HAP-1 (cell line): ENCODE measurements around the gene UBAP2.
"Not testable (repeated sequence)": the region's sequence is repeated elsewhere in the genome, so short reads cannot be mapped to it uniquely, and the experiment has no call there.

Source experiments
- DNase-seq, 2 experiments: peaks; one replicate each; pipeline ENCODE4 v3.0.0-alpha.2; 2016 to 2020; ENCODE audit warnings: low spot score in 2 of 2
- H3K27me3 ChIP-seq: fragments of 250-450 bp; sonication (Bioruptor Pico); 2 replicates; pipeline ENCODE4 v1.5.1; 2020; ENCODE audit warnings: low read depth, mild to moderate bottlenecking, moderate library complexity
- H3K36me3 ChIP-seq: fragments of 250-450 bp; sonication (Bioruptor Pico); replicated peaks from 2 replicates; pipeline ENCODE4 v1.5.1; 2020; ENCODE audit warnings: mild to moderate bottlenecking
- H3K4me1 ChIP-seq: fragments of 250-450 bp; sonication (Bioruptor Pico); 2 replicates; pipeline ENCODE4 v1.5.1; 2020; ENCODE audit warnings: mild to moderate bottlenecking
- H3K4me3 ChIP-seq: fragments of 250-450 bp; sonication (Bioruptor Pico); 2 replicates; pipeline ENCODE4 v1.5.1; 2020; ENCODE audit warnings: mild to moderate bottlenecking, moderate library complexity
- H3K9me3 ChIP-seq: fragments of 250-450 bp; sonication (Bioruptor Pico); 2 replicates; pipeline ENCODE4 v1.5.1; 2020; ENCODE audit warnings: mild to moderate bottlenecking, moderate library complexity
- in situ Hi-C: fragments of 300-500 bp; cut with MboI; formaldehyde crosslinking; loops from 3 replicates; pipeline ENCODE4 v1.14.3; 2020; ENCODE audit warnings: low sequenced_read_pairs, inconsistent platforms, mixed read lengths

Gene UBAP2

GRCh38 chr9:34036625-34037024, 12.1 kb downstream of the UBAP2 start:
- H3K36me3 ChIP-seq, result peaks cover 11% of the 10 kb centered on the region
- no peaks in the 10 kb centered on the region for H3K27me3 ChIP-seq
- H3K9me3 ChIP-seq, result no peaks in the 10 kb centered on the region; the same call in 1 of the 2 replicates
- in situ Hi-C loops, result no loop called here
- DNase-seq, result no peak
- no peak overlapping the region for H3K4me3 ChIP-seq
- H3K4me1 ChIP-seq, result no peaks in the 10 kb centered on the region

- H3K4me1 ChIP-seq, result no peaks in the 10 kb centered on the region
- no peaks in the 10 kb centered on the region for H3K27me3 ChIP-seq
- no peaks in the 10 kb centered on the region; the same call in 1 of the 2 replicates for H3K9me3 ChIP-seq
- no peak overlapping the region for H3K4me3 ChIP-seq
- peaks cover 4% of the 10 kb centered on the region for H3K36me3 ChIP-seq
- no peak for DNase-seq
- in situ Hi-C loops, result no loop called here
These were observed 13.0 kb downstream of the UBAP2 start for GRCh38 chr9:34035656-34036055.

- Histone ChIP-seq H3K4me1 (no peaks in the 10 kb centered on the region), H3K9me3 (no peaks in the 10 kb centered on the region; the same call in 1 of the 2 replicates), H3K36me3 (no peaks in the 10 kb centered on the region; the same call in none of the 2 replicates), H3K4me3 (no peak overlapping the region), H3K27me3 (no peaks in the 10 kb centered on the region)
- DNase-seq, result no peak
- in situ Hi-C loops, result no loop called here
These were observed 14.0 kb downstream of the UBAP2 start for GRCh38 chr9:34034698-34035065.

- no peaks in the 10 kb centered on the region for H3K4me1 ChIP-seq
- no peak for DNase-seq
- in situ Hi-C loops, result no loop called here
- H3K27me3 ChIP-seq, result no peaks in the 10 kb centered on the region
- H3K9me3 ChIP-seq, result no peaks in the 10 kb centered on the region; the same call in 1 of the 2 replicates
- H3K36me3 ChIP-seq, result peaks cover 4% of the 10 kb centered on the region
- no peak overlapping the region for H3K4me3 ChIP-seq
These were observed 16.1 kb downstream of the UBAP2 start for GRCh38 chr9:34032631-34033030.

GRCh38 chr9:34027845-34028574, 20.7 kb downstream of the UBAP2 start:
- no peak for DNase-seq
- Histone ChIP-seq H3K4me1 (no peaks in the 10 kb centered on the region), H3K36me3 (peaks cover 10% of the 10 kb centered on the region; the same call in 1 of the 2 replicates), H3K9me3 (no peaks in the 10 kb centered on the region; the same call in 1 of the 2 replicates), H3K27me3 (no peaks in the 10 kb centered on the region), H3K4me3 (no peak overlapping the region)
- in situ Hi-C loops, result no loop called here

- H3K9me3 ChIP-seq, result no peaks in the 10 kb centered on the region
- no peak for DNase-seq
- no peak overlapping the region for H3K4me3 ChIP-seq
- H3K27me3 ChIP-seq, result no peaks in the 10 kb centered on the region
- no peaks in the 10 kb centered on the region for H3K4me1 ChIP-seq
- in situ Hi-C loops, result no loop called here
- peaks cover 10% of the 10 kb centered on the region; the same call in 1 of the 2 replicates for H3K36me3 ChIP-seq
These were observed 22.9 kb downstream of the UBAP2 start for GRCh38 chr9:34025811-34026210.

- DNase-seq, result no peak
- Histone ChIP-seq H3K27me3 (no peaks in the 10 kb centered on the region), H3K4me3 (no peak overlapping the region), H3K9me3 (no peaks in the 10 kb centered on the region), H3K36me3 (peaks cover 10% of the 10 kb centered on the region; the same call in 1 of the 2 replicates), H3K4me1 (no peaks in the 10 kb centered on the region)
- in situ Hi-C loops, result no loop called here
These were observed 23.6 kb downstream of the UBAP2 start for GRCh38 chr9:34025062-34025461.

GRCh38 chr9:34024476-34024875, 24.2 kb downstream of the UBAP2 start:
- H3K4me1 ChIP-seq, H3K36me3 ChIP-seq, H3K27me3 ChIP-seq, DNase-seq, H3K9me3 ChIP-seq, in situ Hi-C loops, H3K4me3 ChIP-seq: not testable (repeated sequence)

GRCh38 chr9:34016149-34016548, 32.5 kb downstream of the UBAP2 start:
- Histone ChIP-seq H3K4me3 (no peak overlapping the region), H3K4me1 (no peaks in the 10 kb centered on the region; the same call in 1 of the 2 replicates), H3K27me3 (no peaks in the 10 kb centered on the region), H3K36me3 (peaks cover 8% of the 10 kb centered on the region; the same call in 1 of the 2 replicates), H3K9me3 (no peaks in the 10 kb centered on the region)
- DNase-seq, result no peak
- in situ Hi-C loops, result no loop called here

GRCh38 chr9:34010979-34011378, 37.7 kb downstream of the UBAP2 start:
- H3K36me3 ChIP-seq, result peaks cover 11% of the 10 kb centered on the region
- no peak for DNase-seq

GRCh38 chr9:34001951-34002350, 46.7 kb downstream of the UBAP2 start:
- Histone ChIP-seq H3K27me3 (no peaks in the 10 kb centered on the region), H3K36me3 (peaks cover 26% of the 10 kb centered on the region)
- in situ Hi-C loops, result no loop called here

More at GRCh38 chr9:34010979-34011378, 37.7 kb downstream of the UBAP2 start:
- Histone ChIP-seq H3K27me3 (no peaks in the 10 kb centered on the region), H3K4me3 (no peak overlapping the region), H3K4me1 (no peaks in the 10 kb centered on the region), H3K9me3 (no peaks in the 10 kb centered on the region)
- in situ Hi-C loops, result no loop called here

GRCh38 chr9:34001298-34001697, 47.4 kb downstream of the UBAP2 start:
- Histone ChIP-seq H3K36me3 (peaks cover 28% of the 10 kb centered on the region), H3K4me1 (peaks cover 14% of the 10 kb centered on the region), H3K9me3 (no peaks in the 10 kb centered on the region), H3K4me3 (no peak overlapping the region), H3K27me3 (no peaks in the 10 kb centered on the region)
- no peak for DNase-seq
- in situ Hi-C loops, result no loop called here

More at GRCh38 chr9:34001951-34002350, 46.7 kb downstream of the UBAP2 start:
- H3K4me3 ChIP-seq, result no peak overlapping the region
- peaks cover 14% of the 10 kb centered on the region for H3K4me1 ChIP-seq
- no peaks in the 10 kb centered on the region for H3K9me3 ChIP-seq
- DNase-seq, result no peak

- no peaks in the 10 kb centered on the region for H3K27me3 ChIP-seq
- H3K4me3 ChIP-seq, result no peak overlapping the region
- H3K36me3 ChIP-seq, result peaks cover 47% of the 10 kb centered on the region
- DNase-seq, result no peak
- H3K9me3 ChIP-seq, result no peaks in the 10 kb centered on the region
- in situ Hi-C loops, result no loop called here
- H3K4me1 ChIP-seq, result peaks cover 3% of the 10 kb centered on the region
These were observed 53.2 kb downstream of the UBAP2 start for GRCh38 chr9:33995449-33995848.

GRCh38 chr9:33993104-33993503, 55.6 kb downstream of the UBAP2 start:
- in situ Hi-C loops, result no loop called here
- no peak for DNase-seq
- Histone ChIP-seq H3K4me1 (no peaks in the 10 kb centered on the region), H3K9me3 (no peaks in the 10 kb centered on the region), H3K27me3 (no peaks in the 10 kb centered on the region), H3K4me3 (no peak overlapping the region), H3K36me3 (peaks cover 52% of the 10 kb centered on the region)
